WTC11 (cell line): ENCODE measurements around the gene VWA7. TPM values are rescaled to one million over a fixed set of nuclear protein-coding genes. Genes with fewer than 3 reads are reported as not detected.

Source experiments
- ATAC-seq: fragments of 200-7000 bp; cut with Tn5 transposase; 2 replicates; pipeline ENCODE4 v1.10.0; 2021; ENCODE audit warnings: mild to moderate bottlenecking, moderate library complexity
- CTCF ChIA-PET: fragments of 300-600 bp; sonication (Branson Sonifier 250); formaldehyde crosslinking; loops from one replicate; lab custom pipeline; 2021; ENCODE audit warnings: antibody characterized with exemption; lab: Charles Lee
- POLR2A ChIA-PET: fragments of 350-600 bp; sonication (Branson Sonifier 250); formaldehyde crosslinking; loops from one replicate; lab custom pipeline; 2021; ENCODE audit warnings: antibody characterized with exemption; lab: Charles Lee
- DNase-seq: peaks from one replicate; pipeline ENCODE4 v3.0.0; 2021; ENCODE audit warnings: low spot score
- H3K27ac Mint-ChIP-seq: 2 replicates; pipeline ENCODE4 v1.8.0; 2021; ENCODE audit warnings: mixed read lengths
- H3K27me3 Mint-ChIP-seq: 2 replicates; pipeline ENCODE4 v1.8.0; 2021; ENCODE audit warnings: low read depth, mild to moderate bottlenecking, moderate library complexity, mixed read lengths
- H3K36me3 Mint-ChIP-seq: 2 replicates; pipeline ENCODE4 v1.8.0; 2021; ENCODE audit warnings: mixed read lengths
- H3K4me1 Mint-ChIP-seq: 2 replicates; pipeline ENCODE4 v1.8.0; 2022; ENCODE audit warnings: mixed read lengths
- H3K4me3 Mint-ChIP-seq: 2 replicates; pipeline ENCODE4 v1.8.0; 2021; ENCODE audit warnings: mild to moderate bottlenecking, moderate library complexity, mixed read lengths
- H3K9me3 Mint-ChIP-seq: 2 replicates; pipeline ENCODE4 v1.8.0; 2021; ENCODE audit warnings: mixed read lengths
- ATF1 ChIP-seq: sonication (generic); formaldehyde crosslinking; IDR thresholded peaks from 2 replicates; pipeline ENCODE4 v1.8.1; 2023; ENCODE audit warnings: mild to moderate bottlenecking, moderate library complexity, missing genetic modification reagents
- EMX1 ChIP-seq: fragments of 250-450 bp; sonication (Bioruptor Pico); IDR thresholded peaks from 2 replicates; pipeline ENCODE4 v1.8.0; 2021; ENCODE audit warnings: mild to moderate bottlenecking
- FOXK1 ChIP-seq: sonication (generic); formaldehyde crosslinking; IDR thresholded peaks from 2 replicates; pipeline ENCODE4 v1.8.0; 2022; ENCODE audit warnings: mild to moderate bottlenecking, moderate library complexity, missing genetic modification reagents
- FOXP1 ChIP-seq: sonication (generic); formaldehyde crosslinking; IDR thresholded peaks from 2 replicates; pipeline ENCODE4 v1.8.0; 2022; ENCODE audit warnings: missing genetic modification reagents, mild to moderate bottlenecking, moderate library complexity, borderline replicate concordance
- GTF2I ChIP-seq: fragments of 250-450 bp; sonication (Bioruptor Pico); conservative IDR thresholded peaks from 2 replicates; pipeline ENCODE4 v1.4.0; 2021; ENCODE audit warnings: mild to moderate bottlenecking
- HMGA2 ChIP-seq: fragments of 250-450 bp; sonication (Bioruptor Pico); IDR thresholded peaks from 2 replicates; pipeline ENCODE4 v1.4.0; 2021; ENCODE audit warnings: mild to moderate bottlenecking, moderate library complexity
- IRF2 ChIP-seq: sonication (generic); formaldehyde crosslinking; IDR thresholded peaks from 2 replicates; pipeline ENCODE4 v1.8.0; 2022; ENCODE audit warnings: low read depth, missing genetic modification reagents, borderline replicate concordance
- JUN ChIP-seq: sonication (generic); formaldehyde crosslinking; IDR thresholded peaks from 2 replicates; pipeline ENCODE4 v1.8.0; 2023; ENCODE audit warnings: mild to moderate bottlenecking, missing genetic modification reagents
- KAT7 ChIP-seq: sonication (generic); formaldehyde crosslinking; IDR thresholded peaks from 2 replicates; pipeline ENCODE4 v1.8.1; 2023; ENCODE audit warnings: missing genetic modification reagents, mild to moderate bottlenecking, borderline replicate concordance
- RELA ChIP-seq: sonication (generic); formaldehyde crosslinking; IDR thresholded peaks from 2 replicates; pipeline ENCODE4 v1.8.1; 2022; ENCODE audit warnings: missing genetic modification reagents, mild to moderate bottlenecking, borderline replicate concordance
- SOX15 ChIP-seq: fragments of 250-450 bp; sonication (Bioruptor Pico); IDR thresholded peaks from 2 replicates; pipeline ENCODE4 v1.9.0; 2021; ENCODE audit warnings: mild to moderate bottlenecking
- ZNF138 ChIP-seq: sonication (generic); formaldehyde crosslinking; conservative IDR thresholded peaks from 2 replicates; pipeline ENCODE4 v1.8.1; 2022; ENCODE audit warnings: mild to moderate bottlenecking, moderate library complexity, missing genetic modification reagents
- total RNA-seq: library from RNA; stranded (reverse); gene quantifications from 3 replicates; pipeline ENCODE4 v1.2.3, GENCODE V29; 2021
- TF ChIP-seq, protein P1 (sequence below): sonication (generic); formaldehyde crosslinking; IDR thresholded peaks from 2 replicates; pipeline ENCODE4 v1.8.0; 2023; ENCODE audit warnings: mild to moderate bottlenecking, missing genetic modification reagents
- TF ChIP-seq, protein P2 (sequence below): fragments of 250-450 bp; sonication (Bioruptor Pico); conservative IDR thresholded peaks from 2 replicates; pipeline ENCODE4 v1.9.0; 2021; ENCODE audit warnings: mild to moderate bottlenecking
- TF ChIP-seq, protein P3 (sequence below): fragments of 250-450 bp; sonication (Bioruptor Pico); IDR thresholded peaks from 2 replicates; pipeline ENCODE4 v1.9.0; 2021; ENCODE audit warnings: moderate library complexity, mild to moderate bottlenecking, inconsistent platforms, borderline replicate concordance
- TF ChIP-seq, protein P4 (sequence below): sonication (generic); formaldehyde crosslinking; IDR thresholded peaks from 2 replicates; pipeline ENCODE4 v1.8.1; 2022; ENCODE audit warnings: low read depth, missing genetic modification reagents, borderline replicate concordance
- TF ChIP-seq, protein P5 (sequence below): sonication (generic); formaldehyde crosslinking; IDR thresholded peaks from 2 replicates; pipeline ENCODE4 v1.8.1; 2022; ENCODE audit warnings: low read depth, mild to moderate bottlenecking, moderate library complexity, missing genetic modification reagents, borderline replicate concordance
- TF ChIP-seq, protein P6 (sequence below): sonication (generic); formaldehyde crosslinking; conservative IDR thresholded peaks from 2 replicates; pipeline ENCODE4 v1.8.1; 2023; ENCODE audit warnings: mild to moderate bottlenecking, low read depth, missing genetic modification reagents, moderate library complexity

VWA7 gene
- total RNA-seq, 1 experiment from 2014 or later: 1.8 TPM

DNA sequence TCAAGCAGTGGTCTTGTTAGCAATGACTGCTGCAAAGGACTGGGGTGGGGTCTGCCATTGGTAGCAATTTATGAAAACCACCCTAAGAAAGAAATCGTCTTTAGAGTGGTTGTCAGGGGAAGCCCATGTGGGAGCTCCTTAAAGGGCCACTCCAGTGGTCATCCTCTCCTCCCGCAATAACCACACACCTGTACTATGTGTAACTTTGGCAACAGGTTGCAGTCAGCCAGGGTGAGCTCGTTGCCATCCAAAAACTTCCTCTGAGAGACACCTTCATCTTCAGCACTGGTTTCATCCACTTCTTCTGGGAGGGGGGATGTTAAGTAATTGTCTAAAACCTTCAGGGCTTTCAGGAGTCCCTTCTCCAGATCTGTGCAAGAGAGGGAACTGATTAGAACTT, 45.1 kb downstream of the VWA7 start (continued):
- TF ChIP-seq, protein P1, sequence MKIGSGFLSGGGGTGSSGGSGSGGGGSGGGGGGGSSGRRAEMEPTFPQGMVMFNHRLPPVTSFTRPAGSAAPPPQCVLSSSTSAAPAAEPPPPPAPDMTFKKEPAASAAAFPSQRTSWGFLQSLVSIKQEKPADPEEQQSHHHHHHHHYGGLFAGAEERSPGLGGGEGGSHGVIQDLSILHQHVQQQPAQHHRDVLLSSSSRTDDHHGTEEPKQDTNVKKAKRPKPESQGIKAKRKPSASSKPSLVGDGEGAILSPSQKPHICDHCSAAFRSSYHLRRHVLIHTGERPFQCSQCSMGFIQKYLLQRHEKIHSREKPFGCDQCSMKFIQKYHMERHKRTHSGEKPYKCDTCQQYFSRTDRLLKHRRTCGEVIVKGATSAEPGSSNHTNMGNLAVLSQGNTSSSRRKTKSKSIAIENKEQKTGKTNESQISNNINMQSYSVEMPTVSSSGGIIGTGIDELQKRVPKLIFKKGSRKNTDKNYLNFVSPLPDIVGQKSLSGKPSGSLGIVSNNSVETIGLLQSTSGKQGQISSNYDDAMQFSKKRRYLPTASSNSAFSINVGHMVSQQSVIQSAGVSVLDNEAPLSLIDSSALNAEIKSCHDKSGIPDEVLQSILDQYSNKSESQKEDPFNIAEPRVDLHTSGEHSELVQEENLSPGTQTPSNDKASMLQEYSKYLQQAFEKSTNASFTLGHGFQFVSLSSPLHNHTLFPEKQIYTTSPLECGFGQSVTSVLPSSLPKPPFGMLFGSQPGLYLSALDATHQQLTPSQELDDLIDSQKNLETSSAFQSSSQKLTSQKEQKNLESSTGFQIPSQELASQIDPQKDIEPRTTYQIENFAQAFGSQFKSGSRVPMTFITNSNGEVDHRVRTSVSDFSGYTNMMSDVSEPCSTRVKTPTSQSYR (CRISPR knock-in tag): no peak
- TF ChIP-seq FOXP1 (CRISPR knock-in tag): no peak
- TF ChIP-seq JUN: no peak
- TF ChIP-seq ZNF138: no peak

DNA sequence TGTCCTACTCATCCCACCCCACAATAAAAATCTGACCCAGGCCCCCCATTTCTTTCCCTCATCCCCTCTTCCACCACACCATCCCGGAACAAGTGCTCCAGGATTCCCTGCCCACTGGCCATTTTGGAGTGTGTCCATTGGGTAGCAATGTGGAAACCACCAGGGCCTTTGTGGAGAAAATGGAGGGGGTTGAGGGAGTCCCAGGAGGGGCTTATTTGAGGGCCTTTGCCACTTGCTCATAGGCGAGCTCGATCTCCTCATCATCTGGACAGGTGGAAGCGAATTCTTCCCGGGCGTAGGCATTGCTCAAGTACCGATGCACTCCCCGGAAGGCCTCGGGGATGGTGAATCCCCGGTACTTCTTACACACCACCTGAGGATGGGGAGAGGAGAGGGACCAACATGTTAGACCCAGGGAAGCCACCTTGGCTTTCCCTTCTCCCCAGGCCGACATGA, 46.5 kb downstream of the VWA7 start:
- DNase-seq (no peak), ATAC-seq (no peak)
- TF ChIP-seq, protein P2, sequence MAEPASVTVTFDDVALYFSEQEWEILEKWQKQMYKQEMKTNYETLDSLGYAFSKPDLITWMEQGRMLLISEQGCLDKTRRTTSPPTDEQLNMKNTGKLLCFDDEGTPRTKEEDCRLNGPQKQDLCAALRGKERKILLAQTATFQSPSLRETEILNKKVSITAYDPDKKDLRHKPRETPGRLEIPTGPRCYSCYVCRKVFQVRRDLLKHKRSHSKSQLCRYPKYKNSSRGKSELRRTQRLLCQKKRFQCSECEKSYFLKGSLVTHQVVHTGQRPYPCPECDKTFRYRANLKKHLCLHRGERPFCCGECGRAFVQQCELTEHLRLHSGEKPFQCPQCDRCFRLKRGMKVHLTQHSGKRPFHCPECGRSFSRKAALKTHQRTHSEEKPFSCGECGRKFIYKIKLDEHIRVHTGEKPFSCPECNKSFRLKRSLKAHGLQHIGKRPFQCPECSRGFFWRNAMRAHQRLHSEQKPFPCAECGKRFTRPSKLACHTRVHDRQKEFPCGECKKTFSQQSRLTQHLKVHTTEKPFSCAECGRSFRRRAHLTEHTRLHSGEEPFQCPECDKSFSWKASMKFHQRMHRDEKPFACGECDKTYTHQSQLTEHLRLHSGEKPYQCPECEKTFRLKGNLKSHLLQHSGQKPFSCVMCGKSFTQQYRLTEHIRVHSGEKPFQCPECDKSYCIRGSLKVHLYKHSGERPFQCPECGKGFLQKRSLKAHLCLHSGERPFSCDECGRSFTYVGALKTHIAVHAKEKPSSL: no peak
- TF ChIP-seq IRF2 (CRISPR knock-in tag): no peak
- TF ChIP-seq RELA: no peak
- TF ChIP-seq, protein P3, sequence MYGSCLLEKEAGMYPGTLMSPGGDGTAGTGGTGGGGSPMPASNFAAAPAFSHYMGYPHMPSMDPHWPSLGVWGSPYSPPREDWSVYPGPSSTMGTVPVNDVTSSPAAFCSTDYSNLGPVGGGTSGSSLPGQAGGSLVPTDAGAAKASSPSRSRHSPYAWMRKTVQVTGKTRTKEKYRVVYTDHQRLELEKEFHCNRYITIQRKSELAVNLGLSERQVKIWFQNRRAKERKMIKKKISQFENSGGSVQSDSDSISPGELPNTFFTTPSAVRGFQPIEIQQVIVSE (CRISPR knock-in tag): no peak
- no peak for TF ChIP-seq ZNF138
- TF ChIP-seq HMGA2: no peak
- no peak for TF ChIP-seq EMX1
- no peak for TF ChIP-seq GTF2I (CRISPR knock-in tag)
- TF ChIP-seq, protein P4, sequence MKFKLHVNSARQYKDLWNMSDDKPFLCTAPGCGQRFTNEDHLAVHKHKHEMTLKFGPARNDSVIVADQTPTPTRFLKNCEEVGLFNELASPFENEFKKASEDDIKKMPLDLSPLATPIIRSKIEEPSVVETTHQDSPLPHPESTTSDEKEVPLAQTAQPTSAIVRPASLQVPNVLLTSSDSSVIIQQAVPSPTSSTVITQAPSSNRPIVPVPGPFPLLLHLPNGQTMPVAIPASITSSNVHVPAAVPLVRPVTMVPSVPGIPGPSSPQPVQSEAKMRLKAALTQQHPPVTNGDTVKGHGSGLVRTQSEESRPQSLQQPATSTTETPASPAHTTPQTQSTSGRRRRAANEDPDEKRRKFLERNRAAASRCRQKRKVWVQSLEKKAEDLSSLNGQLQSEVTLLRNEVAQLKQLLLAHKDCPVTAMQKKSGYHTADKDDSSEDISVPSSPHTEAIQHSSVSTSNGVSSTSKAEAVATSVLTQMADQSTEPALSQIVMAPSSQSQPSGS (CRISPR knock-in tag): no peak
- no peak for TF ChIP-seq SOX15
- no peak for TF ChIP-seq ATF1 (CRISPR knock-in tag)
- TF ChIP-seq FOXK1 (CRISPR knock-in tag): no peak
- TF ChIP-seq, protein P5, sequence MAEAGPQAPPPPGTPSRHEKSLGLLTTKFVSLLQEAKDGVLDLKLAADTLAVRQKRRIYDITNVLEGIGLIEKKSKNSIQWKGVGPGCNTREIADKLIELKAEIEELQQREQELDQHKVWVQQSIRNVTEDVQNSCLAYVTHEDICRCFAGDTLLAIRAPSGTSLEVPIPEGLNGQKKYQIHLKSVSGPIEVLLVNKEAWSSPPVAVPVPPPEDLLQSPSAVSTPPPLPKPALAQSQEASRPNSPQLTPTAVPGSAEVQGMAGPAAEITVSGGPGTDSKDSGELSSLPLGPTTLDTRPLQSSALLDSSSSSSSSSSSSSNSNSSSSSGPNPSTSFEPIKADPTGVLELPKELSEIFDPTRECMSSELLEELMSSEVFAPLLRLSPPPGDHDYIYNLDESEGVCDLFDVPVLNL (CRISPR knock-in tag): no peak
- no peak for TF ChIP-seq KAT7 (CRISPR knock-in tag)
- no peak for TF ChIP-seq JUN
- TF ChIP-seq, protein P6, sequence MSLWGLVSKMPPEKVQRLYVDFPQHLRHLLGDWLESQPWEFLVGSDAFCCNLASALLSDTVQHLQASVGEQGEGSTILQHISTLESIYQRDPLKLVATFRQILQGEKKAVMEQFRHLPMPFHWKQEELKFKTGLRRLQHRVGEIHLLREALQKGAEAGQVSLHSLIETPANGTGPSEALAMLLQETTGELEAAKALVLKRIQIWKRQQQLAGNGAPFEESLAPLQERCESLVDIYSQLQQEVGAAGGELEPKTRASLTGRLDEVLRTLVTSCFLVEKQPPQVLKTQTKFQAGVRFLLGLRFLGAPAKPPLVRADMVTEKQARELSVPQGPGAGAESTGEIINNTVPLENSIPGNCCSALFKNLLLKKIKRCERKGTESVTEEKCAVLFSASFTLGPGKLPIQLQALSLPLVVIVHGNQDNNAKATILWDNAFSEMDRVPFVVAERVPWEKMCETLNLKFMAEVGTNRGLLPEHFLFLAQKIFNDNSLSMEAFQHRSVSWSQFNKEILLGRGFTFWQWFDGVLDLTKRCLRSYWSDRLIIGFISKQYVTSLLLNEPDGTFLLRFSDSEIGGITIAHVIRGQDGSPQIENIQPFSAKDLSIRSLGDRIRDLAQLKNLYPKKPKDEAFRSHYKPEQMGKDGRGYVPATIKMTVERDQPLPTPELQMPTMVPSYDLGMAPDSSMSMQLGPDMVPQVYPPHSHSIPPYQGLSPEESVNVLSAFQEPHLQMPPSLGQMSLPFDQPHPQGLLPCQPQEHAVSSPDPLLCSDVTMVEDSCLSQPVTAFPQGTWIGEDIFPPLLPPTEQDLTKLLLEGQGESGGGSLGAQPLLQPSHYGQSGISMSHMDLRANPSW (CRISPR knock-in tag): no peak
- TF ChIP-seq, protein P1 (CRISPR knock-in tag): no peak
- ChIA-PET POLR2A (interaction anchor here (1.0 to 3.6 kb wide), 8 partner anchors 9 to 189 kb away, joined by 4 to 32 read pairs (median 6); partner anchors contain the start of genes DDX39B, HSPA1B, LSM2 and MSH5), CTCF (interaction anchor here (0.6 to 4.0 kb wide), 21 partner anchors 8 to 317 kb away, joined by 3 to 66 read pairs (median 6); partner anchors contain the start of genes ABHD16A, BAG6, C6orf47 and GPANK1)
- H3K4me1 Mint-ChIP-seq: peaks cover 21% of the 10 kb centered on the region
- H3K27ac Mint-ChIP-seq: peak overlapping the region; percentile 98
- no peaks in the 10 kb centered on the region for H3K9me3 Mint-ChIP-seq
- no peaks in the 10 kb centered on the region for H3K27me3 Mint-ChIP-seq
- H3K36me3 Mint-ChIP-seq: peaks cover 37% of the 10 kb centered on the region
- H3K4me3 Mint-ChIP-seq: peak overlapping the region; percentile 93
